ENCODE data around the gene SRRM4.

The SRRM4 gene

DNA sequence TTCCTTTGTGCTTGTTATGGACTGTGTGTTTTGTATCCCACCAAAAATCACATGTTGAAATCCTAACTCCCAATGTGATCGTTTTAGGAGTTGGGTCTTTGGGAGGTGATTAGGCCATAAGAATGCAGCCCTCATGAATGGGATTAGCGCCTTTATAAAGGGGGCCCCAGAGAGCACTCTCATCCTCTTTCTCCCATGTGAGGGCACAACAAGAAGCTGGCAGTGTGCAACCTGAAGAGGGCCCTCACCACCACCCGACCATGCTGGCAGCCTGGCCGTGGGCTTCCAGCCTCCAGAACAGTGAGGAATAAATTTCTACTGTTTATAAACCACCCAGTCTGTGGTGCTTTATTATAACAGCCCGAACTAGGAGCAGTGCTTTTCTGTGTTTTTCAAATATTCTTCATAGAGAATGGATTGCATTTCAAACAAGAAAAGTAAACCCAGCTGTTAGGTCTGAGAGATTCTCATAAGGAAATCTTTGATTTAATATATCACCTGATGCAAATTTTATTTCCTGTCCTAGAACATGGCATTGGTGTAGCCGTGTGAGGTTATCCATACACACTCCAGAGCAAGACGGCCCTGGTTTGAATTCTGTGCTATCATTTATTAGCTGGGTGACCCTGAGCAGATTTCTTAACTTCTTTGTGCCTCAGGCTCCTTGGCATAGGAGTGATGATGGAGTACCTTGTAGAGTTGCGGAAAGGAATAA lies 225.2 kb downstream of the SRRM4 start:
- no peak for DNase-seq

DNA sequence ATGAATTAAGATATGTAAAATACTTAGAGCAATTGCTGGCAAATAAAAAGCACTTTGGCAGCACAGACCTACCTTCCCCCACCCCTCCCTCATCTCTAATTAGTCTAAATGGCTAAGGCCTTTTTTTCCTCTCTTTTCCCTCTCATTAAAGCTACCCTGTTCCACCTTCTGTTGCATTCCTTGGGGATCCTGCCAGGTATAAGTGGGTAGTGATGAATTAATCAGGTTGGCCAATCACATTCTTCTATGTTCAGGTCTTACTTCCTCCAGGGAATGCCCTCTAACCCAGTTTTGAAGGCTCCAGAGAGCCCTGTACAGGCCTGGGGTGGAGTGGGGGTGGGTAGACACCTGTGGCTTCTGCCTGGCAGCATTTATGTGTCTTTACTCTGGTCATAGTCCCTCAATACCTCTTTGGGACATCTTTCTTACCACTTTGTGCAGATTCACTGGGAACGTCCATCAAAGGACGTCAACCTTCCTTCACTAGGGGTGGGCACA lies 225.8 kb downstream of the SRRM4 start:
- DNase-seq = no peak

- peak; percentile 86 for DNase-seq
These were observed 227.3 kb downstream of the SRRM4 start for GRCh38 chr12:119208626-119209061.

- DNase-seq = no peak
These were observed 230.5 kb downstream of the SRRM4 start for GRCh38 chr12:119211884-119212283.

Data from right hindlimb (tissue), 1 donor.